ENCODE data around the gene GRID1.

DNA sequence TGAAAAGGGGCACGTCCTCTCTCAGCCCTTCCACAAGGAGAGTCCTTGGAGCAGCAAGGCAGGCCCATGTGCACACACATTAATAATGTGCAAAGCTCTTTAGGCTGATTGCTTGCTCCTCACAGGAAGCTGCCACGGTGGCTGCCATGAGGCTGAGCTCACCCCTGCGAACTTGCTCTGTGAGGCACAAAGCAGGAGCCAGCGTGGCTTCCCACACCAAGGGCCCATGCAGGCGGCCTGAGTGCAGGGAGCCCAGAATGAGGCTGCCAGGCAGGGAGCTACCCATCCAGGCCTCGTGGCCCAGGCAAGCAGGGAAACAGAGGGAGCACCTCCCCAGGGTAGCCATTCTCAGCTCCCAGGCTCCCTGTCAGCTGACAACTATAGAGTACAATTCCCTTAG is 242.9 kb downstream of the GRID1 start:
- TF ChIP-seq RCOR1 (conservative IDR thresholded peaks at IDR 0.05; ENCODE audit: low read depth, low read length) (no peak), ETV6 (conservative IDR thresholded peaks at IDR 0.05 in 1 of 2, IDR thresholded peaks at IDR 0.05 in 1 of 2; ENCODE audit: borderline replicate concordance in 1 of 2, low read depth in 1 of 2) (no peak), NRF1 (conservative IDR thresholded peaks at IDR 0.05; ENCODE audit: low read depth, low read length) (no peak), POLR2A (IDR thresholded peaks at IDR 0.05; ENCODE audit: low read depth, low read length) (no peak), HDGF (IDR thresholded peaks at IDR 0.05) (no peak), SIN3A (IDR thresholded peaks at IDR 0.05; ENCODE audit: low read depth, low read length) (no peak), LARP7 (IDR thresholded peaks at IDR 0.05) (no peak)
- TF ChIP-seq, protein P1, sequence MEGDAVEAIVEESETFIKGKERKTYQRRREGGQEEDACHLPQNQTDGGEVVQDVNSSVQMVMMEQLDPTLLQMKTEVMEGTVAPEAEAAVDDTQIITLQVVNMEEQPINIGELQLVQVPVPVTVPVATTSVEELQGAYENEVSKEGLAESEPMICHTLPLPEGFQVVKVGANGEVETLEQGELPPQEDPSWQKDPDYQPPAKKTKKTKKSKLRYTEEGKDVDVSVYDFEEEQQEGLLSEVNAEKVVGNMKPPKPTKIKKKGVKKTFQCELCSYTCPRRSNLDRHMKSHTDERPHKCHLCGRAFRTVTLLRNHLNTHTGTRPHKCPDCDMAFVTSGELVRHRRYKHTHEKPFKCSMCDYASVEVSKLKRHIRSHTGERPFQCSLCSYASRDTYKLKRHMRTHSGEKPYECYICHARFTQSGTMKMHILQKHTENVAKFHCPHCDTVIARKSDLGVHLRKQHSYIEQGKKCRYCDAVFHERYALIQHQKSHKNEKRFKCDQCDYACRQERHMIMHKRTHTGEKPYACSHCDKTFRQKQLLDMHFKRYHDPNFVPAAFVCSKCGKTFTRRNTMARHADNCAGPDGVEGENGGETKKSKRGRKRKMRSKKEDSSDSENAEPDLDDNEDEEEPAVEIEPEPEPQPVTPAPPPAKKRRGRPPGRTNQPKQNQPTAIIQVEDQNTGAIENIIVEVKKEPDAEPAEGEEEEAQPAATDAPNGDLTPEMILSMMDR (IDR thresholded peaks at IDR 0.05 in 2 of 3, conservative IDR thresholded peaks at IDR 0.05 in 1 of 3; ENCODE audit: control insufficient read depth in 2 of 3, extremely low read depth in 1 of 3, insufficient read depth in 1 of 3, low read depth in 3 of 3, low read length in 3 of 3), result no peak
